ENCODE data around the gene LINC00237.

DNA sequence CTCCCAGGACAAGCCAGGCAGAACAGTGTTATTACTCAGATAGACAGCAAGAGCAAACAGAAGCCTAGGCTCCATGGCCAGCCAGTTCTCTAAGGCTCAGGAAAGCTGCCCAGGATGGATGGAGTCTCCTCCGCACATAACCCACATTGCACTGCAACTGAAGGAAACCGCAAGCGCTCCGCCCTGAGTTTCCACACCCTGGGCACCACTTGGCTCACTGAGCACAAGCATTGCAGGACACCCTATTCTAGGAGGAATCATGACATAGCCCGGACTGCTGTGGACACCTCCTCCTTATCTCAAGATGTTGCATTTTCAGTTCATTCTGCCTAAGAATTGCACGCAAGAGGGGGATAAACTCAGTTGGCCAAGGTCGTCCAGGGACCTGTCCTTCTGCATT lies 42.9 kb downstream of the LINC00237 start:
- TF ChIP-seq SP1 (IDR thresholded peaks at IDR 0.05): no peak
- no peak for TF ChIP-seq LEF1 (IDR thresholded peaks at IDR 0.05; ENCODE audit: borderline replicate concordance)
- no peak for TF ChIP-seq HDGF (IDR thresholded peaks at IDR 0.05; ENCODE audit: borderline replicate concordance)
- TF ChIP-seq BHLHE40 (IDR thresholded peaks at IDR 0.05; ENCODE audit: borderline replicate concordance): no peak
- no peak for TF ChIP-seq NFRKB (IDR thresholded peaks at IDR 0.05)
- no peak for TF ChIP-seq ELF4 (IDR thresholded peaks at IDR 0.05)
- TF ChIP-seq TARDBP (IDR thresholded peaks at IDR 0.05): no peak
- no peak for TF ChIP-seq FOXK2 (IDR thresholded peaks at IDR 0.05)
- no peak for TF ChIP-seq SUZ12 (IDR thresholded peaks at IDR 0.05)
- TF ChIP-seq FOXA1 (IDR thresholded peaks at IDR 0.05): no peak
- TF ChIP-seq, protein P1, sequence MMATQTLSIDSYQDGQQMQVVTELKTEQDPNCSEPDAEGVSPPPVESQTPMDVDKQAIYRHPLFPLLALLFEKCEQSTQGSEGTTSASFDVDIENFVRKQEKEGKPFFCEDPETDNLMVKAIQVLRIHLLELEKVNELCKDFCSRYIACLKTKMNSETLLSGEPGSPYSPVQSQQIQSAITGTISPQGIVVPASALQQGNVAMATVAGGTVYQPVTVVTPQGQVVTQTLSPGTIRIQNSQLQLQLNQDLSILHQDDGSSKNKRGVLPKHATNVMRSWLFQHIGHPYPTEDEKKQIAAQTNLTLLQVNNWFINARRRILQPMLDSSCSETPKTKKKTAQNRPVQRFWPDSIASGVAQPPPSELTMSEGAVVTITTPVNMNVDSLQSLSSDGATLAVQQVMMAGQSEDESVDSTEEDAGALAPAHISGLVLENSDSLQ (IDR thresholded peaks at IDR 0.05): no peak
- no peak for TF ChIP-seq FOXM1 (IDR thresholded peaks at IDR 0.05; ENCODE audit: borderline replicate concordance)

Data from HEK293T (cell line).